ENCODE measurements around the gene BCAS4.
A peak's percentile ranks its signal among the peaks of the same experiment; 100 is the strongest.

BCAS4 gene

GRCh38 chr20:50794846-50795634 lies at the start of gene BCAS4:
Gene BCAS4 (plus strand): TSS chr20:50795061. CDS start chr20:50795084, 23 bp downstream.
- peak within 1 kb of the TSS; percentile 92 for H2AFZ ChIP-seq (ENCODE audit: low read length, unreplicated experiment)
- no peak within 1 kb of the TSS for H3K27ac ChIP-seq (ENCODE audit: low read depth, low read length)
- no peaks in the 10 kb centered on the region for H3K27me3 ChIP-seq (ENCODE audit: insufficient read depth, low read length)
- no peaks in the 10 kb centered on the region for H3K79me2 ChIP-seq (ENCODE audit: control insufficient read depth, insufficient read depth, low read length, unreplicated experiment)
- peak within 1 kb of the TSS; percentile 86 for H3K4me3 ChIP-seq (ENCODE audit: low read depth, low read length)
- peaks cover 14% of the 10 kb centered on the region for H3K4me1 ChIP-seq (ENCODE audit: control insufficient read depth, insufficient read depth, low read length, unreplicated experiment)
- no peaks in the 10 kb centered on the region for H3K36me3 ChIP-seq (ENCODE audit: insufficient read depth, low read length)

GRCh38 chr20:50745634-50746137 lies 49.2 kb upstream of the BCAS4 start:
- Histone ChIP-seq H3K79me2 (ENCODE audit: control insufficient read depth, insufficient read depth, low read length, unreplicated experiment) (no peaks in the 10 kb centered on the region), H3K4me3 (ENCODE audit: low read depth, low read length) (no peak overlapping the region), H3K27ac (ENCODE audit: low read depth, low read length) (no peak overlapping the region), H2AFZ (ENCODE audit: low read length, unreplicated experiment) (no peak overlapping the region), H3K4me1 (ENCODE audit: control insufficient read depth, insufficient read depth, low read length, unreplicated experiment) (peaks cover 28% of the 10 kb centered on the region), H3K36me3 (ENCODE audit: insufficient read depth, low read length) (no peaks in the 10 kb centered on the region), H3K27me3 (ENCODE audit: insufficient read depth, low read length) (no peaks in the 10 kb centered on the region)

DNA sequence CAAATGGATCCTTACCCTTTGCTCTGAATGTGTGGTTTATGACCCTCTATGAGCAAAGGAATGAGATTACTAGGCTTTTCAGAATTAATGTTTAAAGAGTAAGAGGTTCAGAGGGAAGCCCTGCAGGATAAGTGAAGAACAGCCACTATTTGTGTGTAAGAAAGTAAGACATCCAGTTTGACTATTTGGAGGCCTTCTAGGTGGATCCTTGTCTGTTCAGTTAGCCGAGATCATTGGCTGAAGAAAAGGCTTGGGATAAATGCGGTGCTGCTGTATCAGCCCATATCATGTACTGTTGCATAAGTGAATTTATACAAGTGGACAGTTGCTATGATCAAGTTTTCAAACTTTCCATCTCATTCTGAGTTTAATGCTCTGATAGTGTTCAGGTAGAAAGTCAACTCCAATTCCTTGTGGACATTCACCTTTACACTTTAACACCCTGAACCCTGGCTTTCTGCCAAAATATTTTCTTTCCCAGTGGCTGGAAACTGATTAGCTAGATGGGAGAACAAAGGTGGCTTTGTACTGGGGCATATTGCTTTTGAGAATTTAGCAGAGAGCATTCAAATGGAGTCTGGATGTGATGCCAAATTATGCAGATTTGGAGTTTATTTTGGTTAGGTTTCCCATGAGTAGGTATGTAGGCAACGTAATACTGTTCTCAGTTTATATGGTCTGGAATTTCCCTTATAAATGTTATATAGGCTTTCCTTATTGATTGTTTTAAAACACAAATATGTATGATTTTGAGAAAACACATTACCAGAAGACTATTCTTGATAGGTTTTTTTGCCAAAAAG lies 48.5 kb upstream of the BCAS4 start:
- H3K4me1 ChIP-seq (ENCODE audit: control insufficient read depth, insufficient read depth, low read length, unreplicated experiment): peaks cover 27% of the 10 kb centered on the region

DNA sequence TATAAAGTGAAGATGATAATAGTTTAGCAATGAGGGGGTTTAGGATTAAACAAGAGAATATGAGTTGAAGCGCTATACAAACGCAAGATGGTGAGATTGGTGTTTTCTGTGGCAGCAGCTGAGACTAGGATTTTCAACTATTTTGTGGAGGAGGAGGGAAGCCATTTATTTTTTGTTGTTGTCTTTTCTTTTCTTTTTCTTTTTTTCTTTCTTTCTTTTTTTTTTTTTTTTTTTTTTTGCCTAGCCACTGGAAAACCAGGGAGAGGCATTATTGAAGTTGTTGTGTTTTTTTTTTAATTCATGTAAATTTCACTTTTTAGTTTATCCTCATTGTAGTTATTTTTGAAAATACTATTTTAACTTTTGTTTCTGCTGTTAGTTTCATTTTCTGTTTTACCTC lies 47.6 kb upstream of the BCAS4 start:
- Histone ChIP-seq H3K36me3 (ENCODE audit: insufficient read depth, low read length) (no peaks in the 10 kb centered on the region), H3K27me3 (ENCODE audit: insufficient read depth, low read length) (no peaks in the 10 kb centered on the region), H3K4me1 (ENCODE audit: control insufficient read depth, insufficient read depth, low read length, unreplicated experiment) (peaks cover 21% of the 10 kb centered on the region), H3K79me2 (ENCODE audit: control insufficient read depth, insufficient read depth, low read length, unreplicated experiment) (no peaks in the 10 kb centered on the region), H3K27ac (ENCODE audit: low read depth, low read length) (no peak overlapping the region), H3K4me3 (ENCODE audit: low read depth, low read length) (peak overlapping the region; percentile 52), H2AFZ (ENCODE audit: low read length, unreplicated experiment) (peak overlapping the region; percentile 9)

More for the DNA sequence above, 48.5 kb upstream of the BCAS4 start:
- Histone ChIP-seq H3K36me3 (ENCODE audit: insufficient read depth, low read length) (no peaks in the 10 kb centered on the region), H3K27ac (ENCODE audit: low read depth, low read length) (no peak overlapping the region), H3K27me3 (ENCODE audit: insufficient read depth, low read length) (no peaks in the 10 kb centered on the region), H3K79me2 (ENCODE audit: control insufficient read depth, insufficient read depth, low read length, unreplicated experiment) (no peaks in the 10 kb centered on the region), H2AFZ (ENCODE audit: low read length, unreplicated experiment) (no peak overlapping the region), H3K4me3 (ENCODE audit: low read depth, low read length) (no peak overlapping the region)

GRCh38 chr20:50750145-50750671 lies 44.7 kb upstream of the BCAS4 start:
- no peaks in the 10 kb centered on the region for H3K79me2 ChIP-seq (ENCODE audit: control insufficient read depth, insufficient read depth, low read length, unreplicated experiment)
- H3K36me3 ChIP-seq (ENCODE audit: insufficient read depth, low read length): no peaks in the 10 kb centered on the region

GRCh38 chr20:50753152-50753551 lies 41.7 kb upstream of the BCAS4 start:
- H3K27ac ChIP-seq (ENCODE audit: low read depth, low read length): no peak overlapping the region
- no peaks in the 10 kb centered on the region for H3K36me3 ChIP-seq (ENCODE audit: insufficient read depth, low read length)
- H3K4me1 ChIP-seq (ENCODE audit: control insufficient read depth, insufficient read depth, low read length, unreplicated experiment): no peaks in the 10 kb centered on the region
- H3K79me2 ChIP-seq (ENCODE audit: control insufficient read depth, insufficient read depth, low read length, unreplicated experiment): no peaks in the 10 kb centered on the region
- H3K27me3 ChIP-seq (ENCODE audit: insufficient read depth, low read length): no peaks in the 10 kb centered on the region
- H2AFZ ChIP-seq (ENCODE audit: low read length, unreplicated experiment): no peak overlapping the region
- no peak overlapping the region for H3K4me3 ChIP-seq (ENCODE audit: low read depth, low read length)

More at GRCh38 chr20:50750145-50750671, 44.7 kb upstream of the BCAS4 start:
- Histone ChIP-seq H3K27me3 (ENCODE audit: insufficient read depth, low read length) (no peaks in the 10 kb centered on the region), H2AFZ (ENCODE audit: low read length, unreplicated experiment) (no peak overlapping the region), H3K4me1 (ENCODE audit: control insufficient read depth, insufficient read depth, low read length, unreplicated experiment) (no peaks in the 10 kb centered on the region), H3K27ac (ENCODE audit: low read depth, low read length) (no peak overlapping the region), H3K4me3 (ENCODE audit: low read depth, low read length) (no peak overlapping the region)

DNA sequence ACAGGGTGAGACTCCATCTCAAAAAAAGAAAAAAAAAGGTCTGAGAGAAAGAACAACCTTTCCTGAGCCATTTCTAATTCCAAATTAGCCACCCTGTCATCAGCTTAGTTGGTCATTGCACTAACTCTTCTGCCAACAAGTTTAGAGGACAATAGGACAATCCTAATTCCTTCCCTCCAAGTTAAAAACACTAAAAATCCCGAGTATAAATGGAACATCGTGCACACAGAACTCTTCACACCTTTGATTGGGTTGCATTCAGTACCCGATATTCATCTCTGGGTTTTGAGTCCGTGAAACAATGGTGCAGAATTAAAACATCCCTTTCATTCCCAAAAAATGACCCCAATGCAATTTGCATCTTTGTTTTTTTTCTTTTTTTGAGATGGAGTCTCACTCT lies 40.4 kb upstream of the BCAS4 start:
- no peaks in the 10 kb centered on the region for H3K27me3 ChIP-seq (ENCODE audit: insufficient read depth, low read length)

GRCh38 chr20:50756447-50756846 lies 38.4 kb upstream of the BCAS4 start:
- Histone ChIP-seq H3K36me3 (ENCODE audit: insufficient read depth, low read length) (no peaks in the 10 kb centered on the region), H3K4me3 (ENCODE audit: low read depth, low read length) (no peak overlapping the region), H3K27me3 (ENCODE audit: insufficient read depth, low read length) (no peaks in the 10 kb centered on the region), H2AFZ (ENCODE audit: low read length, unreplicated experiment) (no peak overlapping the region), H3K79me2 (ENCODE audit: control insufficient read depth, insufficient read depth, low read length, unreplicated experiment) (no peaks in the 10 kb centered on the region), H3K4me1 (ENCODE audit: control insufficient read depth, insufficient read depth, low read length, unreplicated experiment) (peaks cover 1% of the 10 kb centered on the region), H3K27ac (ENCODE audit: low read depth, low read length) (no peak overlapping the region)

More for the DNA sequence above, 40.4 kb upstream of the BCAS4 start:
- no peaks in the 10 kb centered on the region for H3K79me2 ChIP-seq (ENCODE audit: control insufficient read depth, insufficient read depth, low read length, unreplicated experiment)
- H3K27ac ChIP-seq (ENCODE audit: low read depth, low read length): no peak overlapping the region
- no peaks in the 10 kb centered on the region for H3K4me1 ChIP-seq (ENCODE audit: control insufficient read depth, insufficient read depth, low read length, unreplicated experiment)
- no peak overlapping the region for H2AFZ ChIP-seq (ENCODE audit: low read length, unreplicated experiment)
- no peaks in the 10 kb centered on the region for H3K36me3 ChIP-seq (ENCODE audit: insufficient read depth, low read length)
- H3K4me3 ChIP-seq (ENCODE audit: low read depth, low read length): no peak overlapping the region

DNA sequence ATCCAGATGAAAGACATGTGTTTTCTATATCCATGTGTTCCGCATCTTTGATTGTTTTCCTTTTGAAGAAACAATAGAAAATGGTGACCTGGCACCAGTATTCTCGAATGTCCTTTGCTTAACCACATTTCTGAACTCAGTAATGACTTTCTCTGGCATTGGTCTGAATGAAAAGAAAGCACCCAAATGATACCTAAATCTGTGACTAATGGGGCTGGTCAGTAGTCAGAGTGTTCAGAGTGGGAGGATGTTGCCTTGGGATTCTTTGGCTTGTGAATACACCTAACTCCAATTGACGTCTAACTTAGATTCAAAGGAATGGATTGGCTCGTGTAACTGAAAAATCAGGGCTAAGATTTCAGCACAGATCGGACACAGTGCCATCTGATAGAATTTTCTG lies 36.4 kb upstream of the BCAS4 start:
- Histone ChIP-seq H3K27me3 (ENCODE audit: insufficient read depth, low read length) (no peaks in the 10 kb centered on the region), H2AFZ (ENCODE audit: low read length, unreplicated experiment) (no peak overlapping the region), H3K36me3 (ENCODE audit: insufficient read depth, low read length) (no peaks in the 10 kb centered on the region), H3K79me2 (ENCODE audit: control insufficient read depth, insufficient read depth, low read length, unreplicated experiment) (no peaks in the 10 kb centered on the region), H3K4me3 (ENCODE audit: low read depth, low read length) (no peak overlapping the region), H3K27ac (ENCODE audit: low read depth, low read length) (no peak overlapping the region), H3K4me1 (ENCODE audit: control insufficient read depth, insufficient read depth, low read length, unreplicated experiment) (peaks cover 20% of the 10 kb centered on the region)

- no peak overlapping the region for H2AFZ ChIP-seq (ENCODE audit: low read length, unreplicated experiment)
- H3K4me3 ChIP-seq (ENCODE audit: low read depth, low read length): no peak overlapping the region
- no peaks in the 10 kb centered on the region for H3K79me2 ChIP-seq (ENCODE audit: control insufficient read depth, insufficient read depth, low read length, unreplicated experiment)
- no peak overlapping the region for H3K27ac ChIP-seq (ENCODE audit: low read depth, low read length)
- H3K27me3 ChIP-seq (ENCODE audit: insufficient read depth, low read length): no peaks in the 10 kb centered on the region
- H3K36me3 ChIP-seq (ENCODE audit: insufficient read depth, low read length): no peaks in the 10 kb centered on the region
- H3K4me1 ChIP-seq (ENCODE audit: control insufficient read depth, insufficient read depth, low read length, unreplicated experiment): peaks cover 20% of the 10 kb centered on the region
Observed at GRCh38 chr20:50758992-50759391, 35.9 kb upstream of the BCAS4 start.

Measured in ACC112 (cell line).